Epithelial cell of esophagus (primary cell): ENCODE measurements around the gene UROS.

ENCODE experiments used
- DNase-seq: peaks from one replicate; pipeline ENCODE4 v3.0.0; 2010; ENCODE audit warnings: low read depth
- H3K4me3 ChIP-seq: 2 replicates; pipeline ENCODE4 v1.5.1; 2011; ENCODE audit warnings: mild to moderate bottlenecking, low read length, control low read depth
- TF ChIP-seq, protein P1 (sequence below): IDR thresholded peaks from 2 replicates; pipeline ENCODE4 v1.5.1; 2011; ENCODE audit warnings: low read depth, mild to moderate bottlenecking, low read length, control low read depth, inconsistent platforms; ENCODE audit not compliant: insufficient read depth; ENCODE audit errors: missing control alignments

UROS gene

DNA sequence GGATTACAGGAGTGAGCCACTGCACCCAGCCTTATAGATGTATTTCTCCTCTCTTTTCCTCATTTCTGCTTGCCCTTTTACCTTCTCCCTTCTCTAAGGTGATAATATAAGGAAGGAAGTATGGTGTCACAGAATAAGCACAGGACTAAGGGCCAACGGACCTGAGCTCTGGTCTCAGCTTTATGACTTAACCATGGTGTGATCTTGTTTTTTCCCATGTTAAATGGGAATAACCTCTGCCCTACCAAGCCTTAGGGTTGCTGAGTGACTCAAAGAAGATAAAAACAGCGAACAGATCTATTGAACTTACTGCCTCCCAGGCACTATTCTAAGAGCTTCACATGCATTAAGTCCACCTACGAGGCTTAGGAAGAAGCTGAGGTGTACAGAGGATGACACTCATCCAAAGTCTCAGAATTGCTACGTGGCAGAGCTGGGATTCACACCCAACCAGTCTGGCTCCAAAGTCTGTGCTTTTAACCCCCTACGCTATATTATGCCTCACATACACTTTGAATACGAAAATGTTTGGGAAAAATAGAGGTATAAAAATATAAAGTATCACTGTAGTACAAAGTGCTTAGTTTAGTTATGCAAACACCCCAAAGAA lies 5.6 kb downstream of the UROS start:
- no peak for DNase-seq
- no peak overlapping the region for H3K4me3 ChIP-seq
- TF ChIP-seq, protein P1, sequence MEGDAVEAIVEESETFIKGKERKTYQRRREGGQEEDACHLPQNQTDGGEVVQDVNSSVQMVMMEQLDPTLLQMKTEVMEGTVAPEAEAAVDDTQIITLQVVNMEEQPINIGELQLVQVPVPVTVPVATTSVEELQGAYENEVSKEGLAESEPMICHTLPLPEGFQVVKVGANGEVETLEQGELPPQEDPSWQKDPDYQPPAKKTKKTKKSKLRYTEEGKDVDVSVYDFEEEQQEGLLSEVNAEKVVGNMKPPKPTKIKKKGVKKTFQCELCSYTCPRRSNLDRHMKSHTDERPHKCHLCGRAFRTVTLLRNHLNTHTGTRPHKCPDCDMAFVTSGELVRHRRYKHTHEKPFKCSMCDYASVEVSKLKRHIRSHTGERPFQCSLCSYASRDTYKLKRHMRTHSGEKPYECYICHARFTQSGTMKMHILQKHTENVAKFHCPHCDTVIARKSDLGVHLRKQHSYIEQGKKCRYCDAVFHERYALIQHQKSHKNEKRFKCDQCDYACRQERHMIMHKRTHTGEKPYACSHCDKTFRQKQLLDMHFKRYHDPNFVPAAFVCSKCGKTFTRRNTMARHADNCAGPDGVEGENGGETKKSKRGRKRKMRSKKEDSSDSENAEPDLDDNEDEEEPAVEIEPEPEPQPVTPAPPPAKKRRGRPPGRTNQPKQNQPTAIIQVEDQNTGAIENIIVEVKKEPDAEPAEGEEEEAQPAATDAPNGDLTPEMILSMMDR, result no peak

DNA sequence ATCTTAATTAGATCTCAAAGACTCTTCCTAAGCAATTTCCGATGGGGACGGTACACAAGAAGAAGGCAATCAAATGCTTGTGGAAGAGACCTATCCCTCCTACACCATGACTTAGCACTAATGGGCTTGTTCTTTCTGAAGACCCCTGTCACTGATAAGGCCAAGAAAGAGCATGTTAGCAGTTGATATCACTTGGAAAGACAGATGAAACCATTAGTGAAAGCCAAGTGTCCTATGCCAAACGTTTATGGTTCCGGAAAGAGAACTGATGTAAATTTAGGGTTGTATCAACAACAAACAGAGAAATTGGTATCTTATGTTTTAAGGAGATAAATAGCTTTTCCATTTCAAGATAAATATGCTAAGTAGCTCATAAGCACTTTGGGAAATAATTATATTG lies 6.5 kb downstream of the UROS start:
- H3K4me3 ChIP-seq, result no peak overlapping the region
- TF ChIP-seq, protein P1, result no peak
- DNase-seq, result no peak

DNA sequence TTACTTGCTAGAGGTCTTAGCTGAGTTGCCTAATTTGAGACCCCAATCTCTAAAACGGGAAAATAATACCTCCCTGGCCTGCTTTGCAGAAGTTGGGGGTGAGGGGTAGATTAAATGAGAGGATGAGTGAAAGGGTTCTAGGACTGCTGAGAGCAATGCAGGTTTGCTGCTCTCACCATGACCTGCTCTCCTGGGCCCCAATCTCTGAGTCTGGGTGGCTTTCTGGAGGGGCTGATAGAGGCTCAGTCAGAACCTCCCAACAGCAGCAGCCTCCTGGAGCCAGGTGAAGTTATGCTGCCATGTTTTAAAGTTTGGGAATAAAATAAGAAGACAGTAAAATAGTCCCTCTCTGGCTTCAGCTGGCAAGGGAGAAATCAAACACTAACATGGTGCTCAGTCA lies 7.3 kb downstream of the UROS start:
- no peak for DNase-seq
- TF ChIP-seq, protein P1, result no peak
- no peak overlapping the region for H3K4me3 ChIP-seq

DNA sequence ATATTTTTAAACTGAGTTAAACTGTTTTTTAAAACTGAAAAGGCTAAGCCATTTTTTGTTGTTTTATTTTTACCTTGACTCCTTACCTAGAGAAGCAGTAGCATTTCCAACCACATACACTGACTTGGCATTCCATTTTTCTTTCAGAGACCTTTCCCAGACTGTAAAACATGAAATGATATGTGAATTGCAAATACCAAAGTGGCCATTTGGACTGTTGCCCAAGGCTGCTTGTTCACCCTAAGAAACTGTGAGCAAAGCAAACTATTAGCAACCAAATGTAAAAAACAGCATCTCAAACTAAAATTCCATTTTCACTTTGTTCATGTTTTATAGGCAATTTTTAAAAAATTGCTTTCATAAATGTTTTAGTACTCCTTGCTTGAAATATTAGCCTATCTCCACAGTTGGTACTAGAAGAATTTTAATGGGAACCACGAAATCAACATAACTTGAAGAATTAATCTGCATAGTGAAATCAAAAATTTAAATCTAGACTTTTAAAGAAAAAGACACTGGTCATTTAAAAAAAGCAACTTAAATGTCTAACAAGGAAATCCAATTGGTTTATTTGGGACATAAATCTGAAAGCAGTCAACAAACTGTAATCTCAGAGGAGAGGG lies 10.8 kb downstream of the UROS start:
- DNase-seq, result no peak
- TF ChIP-seq, protein P1, result no peak

DNA sequence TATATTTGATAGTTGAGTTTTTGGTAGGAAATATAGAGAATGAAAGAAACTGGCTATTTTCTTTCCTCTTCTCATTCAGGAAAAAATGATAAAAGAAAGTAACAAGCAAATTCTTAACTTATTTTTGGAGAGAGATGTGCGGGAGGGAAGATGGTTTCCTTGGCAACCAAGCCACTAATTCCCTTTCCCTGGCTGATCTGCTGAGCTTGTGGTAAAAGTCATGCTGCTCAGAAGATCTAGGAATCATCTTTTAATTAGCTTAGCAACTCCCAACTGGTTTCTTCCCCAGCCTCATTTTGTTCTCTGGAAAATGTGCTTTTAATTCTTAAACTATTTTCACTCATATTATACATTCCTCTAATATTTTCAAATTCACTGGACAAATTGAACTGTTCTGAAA lies 11.8 kb downstream of the UROS start:
- no peak for DNase-seq
- no peak overlapping the region for H3K4me3 ChIP-seq
- TF ChIP-seq, protein P1, result no peak

More for the DNA sequence above, 10.8 kb downstream of the UROS start:
- no peak overlapping the region for H3K4me3 ChIP-seq

DNA sequence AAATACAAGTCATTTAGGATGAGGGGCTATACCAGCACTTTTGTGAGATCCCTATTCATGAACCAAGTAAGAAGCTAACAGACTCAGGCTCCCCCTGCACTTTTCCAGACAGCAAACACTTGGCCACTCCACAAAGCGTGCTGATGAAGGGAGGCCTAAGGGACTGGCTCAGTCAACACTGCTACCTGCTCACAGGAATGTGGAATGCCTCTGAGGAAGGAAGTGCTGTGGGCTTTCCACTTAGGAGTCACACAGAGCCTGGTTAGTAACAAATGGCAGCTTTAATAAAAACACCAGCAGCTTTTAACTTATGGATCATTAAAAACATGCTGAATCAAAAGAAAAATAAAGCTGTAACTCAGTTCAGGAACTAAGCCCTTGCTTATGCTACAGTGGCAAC lies 15.0 kb downstream of the UROS start:
- no peak for DNase-seq

More for the DNA sequence above, 15.0 kb downstream of the UROS start:
- H3K4me3 ChIP-seq, result no peak overlapping the region
- TF ChIP-seq, protein P1, result no peak
